GM12891 (cell line): ENCODE measurements around the gene C2orf72.
"Not testable (repeated sequence)": the region's sequence is repeated elsewhere in the genome, so short reads cannot be mapped to it uniquely, and the experiment has no call there.

Experiments
- DNase-seq: peaks from one replicate; pipeline ENCODE4 v3.0.0; 2011; ENCODE audit warnings: low spot score; ENCODE audit not compliant: insufficient read length
- FAIRE-seq: peaks from 2 replicates; lab custom pipeline; 2011; peaks lifted over from hg19 to GRCh38; lab: Jason Lieb, UNC
- PAX5 ChIP-seq: IDR thresholded peaks from 2 replicates; pipeline ENCODE4 v1.6.1; 2011; ENCODE audit warnings: low read length, moderate library complexity, mild to moderate bottlenecking; ENCODE audit not compliant: insufficient read depth, severe bottlenecking
- POLR2A ChIP-seq: IDR thresholded peaks from 2 replicates; pipeline ENCODE4 v1.6.1; 2011; ENCODE audit warnings: low read depth, low read length, control low read depth
- POLR2AphosphoS5 ChIP-seq: IDR thresholded peaks from 2 replicates; pipeline ENCODE4 v1.6.1; 2011; ENCODE audit warnings: low read depth, low read length, control low read depth
- POU2F2 ChIP-seq: IDR thresholded peaks from 2 replicates; pipeline ENCODE4 v1.6.1; 2011; ENCODE audit warnings: low read depth, mild to moderate bottlenecking, control low read depth, low read length, moderate library complexity
- SPI1 ChIP-seq: IDR thresholded peaks from 2 replicates; pipeline ENCODE4 v1.6.1; 2011; ENCODE audit warnings: low read depth, low read length, control low read depth
- TAF1 ChIP-seq: IDR thresholded peaks from 2 replicates; pipeline ENCODE4 v1.6.1; 2011; ENCODE audit warnings: low read depth, low read length, control low read depth

C2orf72 gene

DNA sequence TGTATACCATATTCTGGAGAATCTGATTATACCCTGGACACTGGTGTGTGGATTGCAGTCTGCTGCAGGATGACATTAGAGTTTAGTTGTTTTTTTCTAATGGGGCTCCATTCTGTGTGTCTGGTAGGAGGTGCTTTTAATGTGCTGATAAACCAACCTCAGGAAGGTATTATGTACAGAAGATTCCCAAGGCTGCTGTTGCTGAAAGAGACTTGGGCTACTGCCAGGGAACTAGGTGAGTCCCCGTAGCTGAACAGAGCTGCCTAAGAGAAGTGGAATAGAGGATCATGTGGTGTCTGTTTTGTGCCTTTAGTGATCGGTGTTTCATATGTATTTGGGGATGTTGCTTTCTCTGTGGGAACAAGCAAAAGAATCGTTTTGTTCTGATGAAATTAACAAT, 24.9 kb upstream of the C2orf72 start:
- no peak for FAIRE-seq
- TF ChIP-seq POU2F2 (no peak), SPI1 (no peak), TAF1 (no peak), POLR2AphosphoS5 (no peak), PAX5 (no peak), POLR2A (no peak)
- no peak for DNase-seq

DNA sequence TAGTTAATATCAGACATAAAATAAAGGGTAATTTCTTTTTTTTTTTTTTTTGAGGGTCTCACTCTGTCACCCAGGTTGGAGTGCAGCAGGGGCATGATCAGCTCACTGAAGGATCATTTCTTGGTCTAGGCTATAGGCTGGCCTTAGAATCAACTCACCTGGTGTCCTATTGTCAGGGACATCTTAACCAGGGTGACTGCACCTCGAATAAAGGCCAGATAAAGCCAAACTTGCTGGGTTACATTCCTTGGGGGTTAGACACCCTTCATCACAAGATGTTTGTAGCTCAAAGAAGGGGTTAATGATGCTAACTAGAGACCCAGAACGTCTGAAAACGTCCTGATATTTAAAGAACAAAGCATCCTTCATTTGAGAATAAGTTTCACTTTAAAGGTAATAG, 23.5 kb upstream of the C2orf72 start:
- FAIRE-seq (no peak), DNase-seq (no peak)
- TF ChIP-seq TAF1 (no peak), POU2F2 (no peak), POLR2A (no peak), POLR2AphosphoS5 (no peak), PAX5 (no peak), SPI1 (no peak)

DNA sequence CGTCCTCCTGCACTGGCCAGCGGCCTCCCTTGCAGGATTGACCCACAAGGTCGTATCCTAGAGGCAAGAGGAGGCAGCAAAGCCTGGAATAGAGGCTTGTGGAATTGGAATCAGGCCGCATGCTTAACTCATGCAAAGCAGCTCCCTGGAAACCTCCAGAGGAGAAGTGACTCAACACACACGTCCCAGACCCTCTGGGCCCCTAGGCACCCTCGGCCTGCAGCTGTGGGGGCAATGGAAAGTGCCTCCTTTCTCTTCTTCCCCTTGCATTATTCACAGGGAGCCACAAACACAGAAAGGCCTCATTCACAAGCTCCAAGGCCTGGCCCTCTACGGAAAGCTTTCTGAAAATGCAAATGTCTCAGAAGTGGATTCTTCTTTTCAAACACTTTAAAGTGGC, 21.8 kb upstream of the C2orf72 start:
- FAIRE-seq (no peak), DNase-seq (no peak)
- no peak for TF ChIP-seq PAX5
- TF ChIP-seq POLR2A: no peak
- no peak for TF ChIP-seq TAF1
- TF ChIP-seq SPI1: no peak

DNA sequence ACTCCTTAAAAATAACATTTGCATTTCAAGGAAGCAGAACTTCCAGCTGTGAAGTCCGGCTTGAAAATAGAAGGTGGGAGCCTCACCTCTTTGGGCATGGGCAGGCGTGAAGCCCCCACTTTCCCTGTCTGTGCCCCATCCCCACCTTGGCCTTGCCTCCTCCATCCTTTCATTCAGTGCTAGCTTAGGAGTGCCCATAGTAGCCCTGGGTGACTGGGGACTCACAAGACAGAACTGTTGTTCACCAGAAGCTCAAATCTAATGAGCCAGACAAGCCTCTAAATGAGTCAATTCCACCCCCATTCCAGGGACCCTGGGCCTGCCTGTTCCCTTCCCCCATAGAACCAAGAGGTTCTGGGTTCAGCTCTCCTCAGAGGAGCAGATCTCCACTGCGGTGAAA, 21.4 kb upstream of the C2orf72 start:
- DNase-seq (no peak), FAIRE-seq (no peak)
- no peak for TF ChIP-seq POU2F2
- no peak for TF ChIP-seq TAF1
- no peak for TF ChIP-seq PAX5
- TF ChIP-seq POLR2A: no peak
- TF ChIP-seq SPI1: no peak
- no peak for TF ChIP-seq POLR2AphosphoS5

DNA sequence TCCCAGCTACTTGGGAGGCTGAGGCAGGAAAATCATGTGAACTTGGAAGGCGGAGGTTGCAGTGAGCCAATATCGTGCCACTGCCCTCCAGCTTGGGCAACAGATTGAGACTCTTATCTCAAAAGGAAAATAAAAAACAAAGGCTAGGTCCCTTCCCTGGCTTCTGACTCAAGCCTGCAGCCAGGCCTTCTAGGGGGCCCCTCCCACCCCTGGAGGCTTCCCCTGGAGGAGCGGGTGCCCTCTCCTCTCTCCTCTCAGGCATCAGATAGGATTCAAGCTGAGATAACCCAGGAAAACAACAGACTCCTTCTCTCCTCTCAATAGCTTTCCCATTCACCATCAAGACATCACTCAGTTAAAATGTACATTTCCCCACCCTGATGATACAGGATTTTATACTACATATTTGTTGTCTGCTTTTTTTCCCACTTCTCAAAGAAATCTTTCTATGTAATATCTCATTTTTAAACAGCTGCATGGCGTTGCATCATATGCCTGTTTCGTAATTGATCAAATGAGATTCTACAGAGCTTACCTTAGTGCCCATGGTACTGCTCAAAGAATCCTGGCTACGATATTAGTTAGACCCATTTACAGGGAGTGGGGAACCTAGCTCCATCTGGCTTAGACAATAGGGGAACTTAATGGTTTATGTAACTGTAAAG, 20.6 kb upstream of the C2orf72 start:
- TF ChIP-seq PAX5 (no peak), POU2F2 (no peak), TAF1 (no peak), POLR2AphosphoS5 (no peak), SPI1 (no peak), POLR2A (no peak)
- DNase-seq: no peak

DNA sequence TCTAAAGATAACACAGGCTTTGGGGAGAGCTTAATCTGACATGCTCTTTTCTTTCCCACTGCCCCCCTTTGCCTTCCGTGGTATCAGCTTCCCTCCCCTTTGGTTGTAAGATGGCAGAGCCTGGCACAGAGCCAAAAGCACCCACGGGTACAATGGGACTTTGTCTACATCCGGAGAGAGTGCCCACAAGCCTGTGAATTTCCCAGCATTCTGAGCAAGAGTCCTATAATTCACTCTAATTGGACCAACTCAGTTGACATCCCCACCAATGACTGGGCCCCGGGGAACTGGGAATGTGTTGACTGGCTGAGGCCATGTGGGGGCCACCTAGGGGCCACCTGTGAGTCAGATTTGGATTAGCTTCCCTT, 20.1 kb upstream of the C2orf72 start:
- DNase-seq (no peak), FAIRE-seq (no peak)
- TF ChIP-seq SPI1: no peak
- no peak for TF ChIP-seq POLR2A
- TF ChIP-seq POLR2AphosphoS5: no peak
- TF ChIP-seq PAX5: no peak
- TF ChIP-seq POU2F2: no peak
- no peak for TF ChIP-seq TAF1

More for the DNA sequence above, 20.6 kb upstream of the C2orf72 start:
- no peak for FAIRE-seq

- DNase-seq (no peak), FAIRE-seq (no peak)
- TF ChIP-seq TAF1 (no peak), POLR2A (no peak), SPI1 (no peak)
Measured at GRCh38 chr2:231018184-231018583, 19.1 kb upstream of the C2orf72 start.

- DNase-seq, FAIRE-seq: not testable (repeated sequence)
Measured at GRCh38 chr2:231025059-231025458, 12.3 kb upstream of the C2orf72 start.

DNA sequence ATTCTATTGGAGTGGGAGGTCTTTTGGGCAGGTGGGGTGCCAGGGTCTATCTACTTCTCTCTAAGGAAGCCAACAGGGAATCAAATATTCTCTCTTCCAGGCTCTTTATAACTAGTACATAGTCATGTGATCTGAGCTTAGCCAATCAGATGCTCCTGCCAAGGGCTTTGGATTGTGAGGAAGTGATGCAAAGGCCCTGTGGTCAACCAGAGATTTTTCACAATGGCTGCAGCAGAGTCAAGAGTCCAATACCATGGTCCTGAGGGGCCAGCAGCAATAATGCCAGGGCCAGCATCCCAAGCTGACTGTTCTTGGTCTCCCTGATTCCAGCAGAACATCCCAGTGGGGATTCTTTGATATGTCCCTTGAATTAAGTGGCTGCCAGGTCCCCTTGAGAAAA, 8.4 kb upstream of the C2orf72 start:
- TF ChIP-seq TAF1 (no peak), POLR2A (no peak), SPI1 (no peak)
- DNase-seq: no peak
- FAIRE-seq: no peak

GRCh38 chr2:231029563-231029962, 7.8 kb upstream of the C2orf72 start:
- TF ChIP-seq SPI1 (no peak), POU2F2 (no peak), PAX5 (no peak), POLR2A (no peak), POLR2AphosphoS5 (no peak), TAF1 (no peak)
- DNase-seq: no peak
- FAIRE-seq: no peak

DNA sequence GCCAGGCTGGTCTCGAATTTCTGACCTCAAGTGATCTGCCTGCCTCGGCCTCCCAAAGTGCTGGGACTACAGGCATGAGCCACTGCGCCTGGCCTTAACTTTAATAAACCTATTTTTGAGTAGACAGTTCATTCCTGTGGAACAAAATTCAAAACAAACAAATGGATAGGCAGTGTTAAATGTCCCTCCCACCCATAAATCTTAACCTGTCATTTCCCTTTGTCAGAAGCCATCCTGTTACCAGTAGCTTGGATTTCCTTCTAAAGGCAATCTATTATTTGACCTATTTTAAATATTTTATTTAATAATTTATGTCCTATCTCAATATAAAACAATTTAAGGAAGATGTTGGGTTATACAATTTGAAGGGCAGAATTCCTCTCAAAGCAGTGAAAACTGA, 6.6 kb upstream of the C2orf72 start:
- FAIRE-seq: no peak
- no peak for DNase-seq
- TF ChIP-seq PAX5 (no peak), POLR2AphosphoS5 (no peak), TAF1 (no peak), POLR2A (no peak), SPI1 (no peak), POU2F2 (no peak)
